Vagina (tissue), 2 donors: ENCODE data around the gene ADARB1. TPM values are rescaled to one million over a fixed set of nuclear protein-coding genes. Genes with fewer than 3 reads are reported as not detected.

Source experiments
- DNase-seq, 2 donors: peaks; one replicate each; pipeline ENCODE4 v3.0.0-alpha.2; 2017; ENCODE audit errors: extremely low spot score in 2 of 2
- H3K27ac ChIP-seq: fragments of 200-600 bp; sonication (generic); one replicate; pipeline ENCODE4 v1.5.1; 2019
- H3K27me3 ChIP-seq: fragments of 200-600 bp; sonication (generic); one replicate; pipeline ENCODE4 v1.5.1; 2019
- H3K36me3 ChIP-seq, 2 donors: fragments of 200-600 bp; sonication (generic); one replicate each; pipeline ENCODE4 v1.5.1; 2017 to 2019
- H3K4me1 ChIP-seq: fragments of 200-600 bp; sonication (generic); one replicate; pipeline ENCODE4 v1.5.1; 2019
- H3K4me3 ChIP-seq, 2 donors: fragments of 200-600 bp; sonication (generic); 1 replicate in 1 of 2; 2 replicates in 1 of 2; pipeline ENCODE4 v1.5.1; 2016 to 2019
- H3K9me3 ChIP-seq: fragments of 200-600 bp; sonication (generic); one replicate; pipeline ENCODE4 v1.5.1; 2019
- POLR2A ChIP-seq, 2 donors: fragments of 450-650 bp; IDR thresholded peaks; one replicate each; pipeline ENCODE4 v1.6.1; 2017; ENCODE audit warnings: antibody characterized with exemption in 2 of 2, mild to moderate bottlenecking in 2 of 2, moderate library complexity in 2 of 2
- POLR2AphosphoS5 ChIP-seq, 2 donors: sonication (generic); formaldehyde crosslinking; IDR thresholded peaks; one replicate each; pipeline ENCODE4 v1.9.0; 2017; ENCODE audit warnings: antibody characterized with exemption in 2 of 2, mild to moderate bottlenecking in 2 of 2, low read depth in 1 of 2; ENCODE audit not compliant: insufficient read depth in 1 of 2
- intact Hi-C: fragments of 100-400 bp; cut with DNase I; formaldehyde crosslinking; loops from one replicate; pipeline ENCODE4 v1.15.1; 2023
- total RNA-seq: library from RNA; depleted of rRNA; stranded (reverse); fragments of >200 nt; gene quantifications from one replicate; pipeline ENCODE4 v1.2.3, GENCODE V29; 2016
- TF ChIP-seq, protein P1 (sequence below), 3 experiments: fragments of 450-650 bp in 2 of 3; fragments of 200-600 bp in 1 of 3; sonication (generic) in 1 of 3; IDR thresholded peaks; one replicate each; pipeline ENCODE4 v1.5.1; 2017 to 2019; ENCODE audit warnings: antibody characterized with exemption in 3 of 3, mild to moderate bottlenecking in 2 of 3, moderate library complexity in 2 of 3

ADARB1 gene
- total RNA-seq, 1 donor from 2014 or later, result 19.6 TPM

DNA sequence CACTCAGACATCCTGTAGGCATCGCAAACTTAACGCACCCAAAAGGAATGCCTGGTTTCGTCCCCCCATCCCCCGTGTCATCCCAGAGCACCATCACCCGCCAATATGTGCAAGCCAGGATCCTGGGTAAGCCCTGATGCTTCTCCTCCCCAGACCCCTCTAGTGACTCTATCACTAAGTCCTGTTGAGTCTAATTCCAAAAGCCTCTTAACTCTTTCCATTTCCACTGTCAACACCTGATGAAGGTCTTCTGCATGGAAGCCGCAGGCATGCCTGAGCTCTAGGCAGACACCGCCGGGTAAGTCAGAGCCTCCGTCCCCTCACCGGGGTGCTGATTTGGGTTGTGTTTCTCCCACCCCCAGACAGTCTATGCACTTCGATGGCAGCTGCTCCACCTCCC lies 5.3 kb upstream of the ADARB1 start:
- no peak for DNase-seq
- TF ChIP-seq POLR2AphosphoS5 (IDR thresholded peaks at IDR 0.05; ENCODE audit: insufficient read depth in 1 of 2, low read depth in 1 of 2) (no peak), POLR2A (IDR thresholded peaks at IDR 0.05) (no peak)
- TF ChIP-seq, protein P1, sequence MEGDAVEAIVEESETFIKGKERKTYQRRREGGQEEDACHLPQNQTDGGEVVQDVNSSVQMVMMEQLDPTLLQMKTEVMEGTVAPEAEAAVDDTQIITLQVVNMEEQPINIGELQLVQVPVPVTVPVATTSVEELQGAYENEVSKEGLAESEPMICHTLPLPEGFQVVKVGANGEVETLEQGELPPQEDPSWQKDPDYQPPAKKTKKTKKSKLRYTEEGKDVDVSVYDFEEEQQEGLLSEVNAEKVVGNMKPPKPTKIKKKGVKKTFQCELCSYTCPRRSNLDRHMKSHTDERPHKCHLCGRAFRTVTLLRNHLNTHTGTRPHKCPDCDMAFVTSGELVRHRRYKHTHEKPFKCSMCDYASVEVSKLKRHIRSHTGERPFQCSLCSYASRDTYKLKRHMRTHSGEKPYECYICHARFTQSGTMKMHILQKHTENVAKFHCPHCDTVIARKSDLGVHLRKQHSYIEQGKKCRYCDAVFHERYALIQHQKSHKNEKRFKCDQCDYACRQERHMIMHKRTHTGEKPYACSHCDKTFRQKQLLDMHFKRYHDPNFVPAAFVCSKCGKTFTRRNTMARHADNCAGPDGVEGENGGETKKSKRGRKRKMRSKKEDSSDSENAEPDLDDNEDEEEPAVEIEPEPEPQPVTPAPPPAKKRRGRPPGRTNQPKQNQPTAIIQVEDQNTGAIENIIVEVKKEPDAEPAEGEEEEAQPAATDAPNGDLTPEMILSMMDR (IDR thresholded peaks at IDR 0.05), result no peak
- H3K9me3 ChIP-seq, result no peaks in the 10 kb centered on the region
- H3K27me3 ChIP-seq, result no peaks in the 10 kb centered on the region
- H3K4me3 ChIP-seq, result no peak overlapping the region
- peaks cover 10% of the 10 kb centered on the region for H3K4me1 ChIP-seq
- no peak overlapping the region for H3K27ac ChIP-seq
- no peaks in the 10 kb centered on the region for H3K36me3 ChIP-seq
- intact Hi-C loops, result no loop called here

DNA sequence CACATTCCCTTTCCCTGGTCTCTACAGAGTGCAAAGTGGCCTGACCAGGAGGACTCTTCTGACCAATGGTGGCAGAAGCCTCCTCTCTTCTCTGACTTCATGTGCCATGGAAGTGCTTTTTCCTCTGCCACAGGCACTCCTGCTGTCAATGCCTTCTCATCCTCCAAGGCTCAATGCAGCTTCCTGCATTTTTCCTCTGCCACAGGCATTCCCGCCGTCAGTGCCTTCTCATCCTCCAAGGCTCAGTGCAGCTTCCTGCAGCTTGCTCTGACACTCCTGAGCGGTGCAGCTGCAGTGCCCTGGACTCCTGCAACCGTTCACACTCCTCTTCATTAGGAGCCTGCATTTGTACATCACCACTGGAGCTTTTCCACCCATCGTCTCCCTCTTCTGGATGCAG lies 4.7 kb upstream of the ADARB1 start:
- no peak for DNase-seq
- H3K4me3 ChIP-seq, result no peak overlapping the region
- H3K36me3 ChIP-seq, result no peaks in the 10 kb centered on the region
- peaks cover 10% of the 10 kb centered on the region for H3K4me1 ChIP-seq
- intact Hi-C loops, result loop anchor here (5.0 to 10.0 kb wide), 2 partner anchors 68 to 125 kb away; partner anchors contain the start of gene SLX9
- no peaks in the 10 kb centered on the region for H3K9me3 ChIP-seq
- no peaks in the 10 kb centered on the region for H3K27me3 ChIP-seq
- no peak overlapping the region for H3K27ac ChIP-seq
- TF ChIP-seq, protein P1 (IDR thresholded peaks at IDR 0.05), result no peak
- no peak for TF ChIP-seq POLR2A (IDR thresholded peaks at IDR 0.05)
- TF ChIP-seq POLR2AphosphoS5 (IDR thresholded peaks at IDR 0.05; ENCODE audit: insufficient read depth in 1 of 2, low read depth in 1 of 2), result no peak

- H3K4me1 ChIP-seq, result peaks cover 22% of the 10 kb centered on the region
- TF ChIP-seq POLR2A (IDR thresholded peaks at IDR 0.05) (no peak), POLR2AphosphoS5 (IDR thresholded peaks at IDR 0.05; ENCODE audit: insufficient read depth in 1 of 2, low read depth in 1 of 2) (no peak)
- TF ChIP-seq, protein P1 (IDR thresholded peaks at IDR 0.05), result no peak
- DNase-seq, result no peak
- no peaks in the 10 kb centered on the region for H3K27me3 ChIP-seq
- H3K4me3 ChIP-seq, result no peak overlapping the region
- H3K9me3 ChIP-seq, result no peaks in the 10 kb centered on the region
- no peak overlapping the region for H3K27ac ChIP-seq
- intact Hi-C loops, result loop anchor here (5.0 to 10.0 kb wide), 2 partner anchors 66 to 126 kb away; partner anchors contain the start of gene SLX9
- no peaks in the 10 kb centered on the region for H3K36me3 ChIP-seq
These were observed 3.1 kb upstream of the ADARB1 start for GRCh38 chr21:45071078-45071873.

- intact Hi-C loops, result loop anchor here (5.0 to 10.0 kb wide), 2 partner anchors 65 to 127 kb away; partner anchors contain the start of gene SLX9
- H3K36me3 ChIP-seq, result no peaks in the 10 kb centered on the region
- no peak for DNase-seq
These were observed 2.3 kb upstream of the ADARB1 start for GRCh38 chr21:45071874-45072737.

More at GRCh38 chr21:45071874-45072737, 2.3 kb upstream of the ADARB1 start:
- no peak for TF ChIP-seq POLR2AphosphoS5 (IDR thresholded peaks at IDR 0.05; ENCODE audit: insufficient read depth in 1 of 2, low read depth in 1 of 2)
- TF ChIP-seq, protein P1 (IDR thresholded peaks at IDR 0.05), result no peak
- TF ChIP-seq POLR2A (IDR thresholded peaks at IDR 0.05), result no peak
- no peaks in the 10 kb centered on the region for H3K27me3 ChIP-seq
- H3K4me3 ChIP-seq, result no peak overlapping the region
- no peaks in the 10 kb centered on the region for H3K9me3 ChIP-seq
- H3K27ac ChIP-seq, result no peak overlapping the region
- peaks cover 28% of the 10 kb centered on the region for H3K4me1 ChIP-seq
